ENCODE measurements around the gene NFE2L3. TPM values are rescaled to one million over a fixed set of nuclear protein-coding genes. Genes with fewer than 3 reads are reported as not detected.

NFE2L3 gene
- total RNA-seq, 4 donors from 2014 or later = 14.1 to 36.3 (median 19.7) TPM

DNA sequence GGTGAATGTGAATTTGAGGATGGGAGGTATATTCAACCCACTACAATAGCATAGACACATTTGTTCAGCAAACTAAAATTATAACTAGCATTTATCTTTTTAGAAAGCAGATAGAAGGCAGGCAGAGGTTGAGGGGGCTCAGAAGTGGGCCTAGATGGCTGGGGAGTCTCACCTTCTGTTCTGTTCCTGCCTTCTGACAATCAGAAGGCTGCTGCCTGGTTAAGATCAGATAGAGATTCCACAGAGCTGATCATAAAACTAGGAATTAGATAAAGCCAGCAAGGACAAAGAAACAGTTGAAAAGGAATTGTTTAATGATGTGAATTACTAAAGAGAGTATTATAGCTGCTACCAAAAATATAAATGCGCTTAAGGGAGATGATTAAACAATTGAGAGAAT lies 11.6 kb upstream of the NFE2L3 start:
- 98% methylated on average over 1 of the region's 1 CpG for WGBS
- TF ChIP-seq POLR2AphosphoS5 (IDR thresholded peaks at IDR 0.05) (no peak), EP300 (IDR thresholded peaks at IDR 0.05) (no peak), POLR2A (IDR thresholded peaks at IDR 0.05) (no peak)
- TF ChIP-seq, protein P1, sequence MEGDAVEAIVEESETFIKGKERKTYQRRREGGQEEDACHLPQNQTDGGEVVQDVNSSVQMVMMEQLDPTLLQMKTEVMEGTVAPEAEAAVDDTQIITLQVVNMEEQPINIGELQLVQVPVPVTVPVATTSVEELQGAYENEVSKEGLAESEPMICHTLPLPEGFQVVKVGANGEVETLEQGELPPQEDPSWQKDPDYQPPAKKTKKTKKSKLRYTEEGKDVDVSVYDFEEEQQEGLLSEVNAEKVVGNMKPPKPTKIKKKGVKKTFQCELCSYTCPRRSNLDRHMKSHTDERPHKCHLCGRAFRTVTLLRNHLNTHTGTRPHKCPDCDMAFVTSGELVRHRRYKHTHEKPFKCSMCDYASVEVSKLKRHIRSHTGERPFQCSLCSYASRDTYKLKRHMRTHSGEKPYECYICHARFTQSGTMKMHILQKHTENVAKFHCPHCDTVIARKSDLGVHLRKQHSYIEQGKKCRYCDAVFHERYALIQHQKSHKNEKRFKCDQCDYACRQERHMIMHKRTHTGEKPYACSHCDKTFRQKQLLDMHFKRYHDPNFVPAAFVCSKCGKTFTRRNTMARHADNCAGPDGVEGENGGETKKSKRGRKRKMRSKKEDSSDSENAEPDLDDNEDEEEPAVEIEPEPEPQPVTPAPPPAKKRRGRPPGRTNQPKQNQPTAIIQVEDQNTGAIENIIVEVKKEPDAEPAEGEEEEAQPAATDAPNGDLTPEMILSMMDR (IDR thresholded peaks at IDR 0.05) = no peak
- Histone ChIP-seq H3K9me3 (no peaks in the 10 kb centered on the region), H3K27ac (no peak overlapping the region), H3K36me3 (no peaks in the 10 kb centered on the region), H3K27me3 (no peaks in the 10 kb centered on the region), H3K4me1 (peaks cover 4% of the 10 kb centered on the region), H3K4me3 (no peak overlapping the region)
- peak in 1 of 2 donors; percentile 12 for DNase-seq (ENCODE audit: low spot score in 2 of 2)

- DNase-seq (ENCODE audit: low spot score in 2 of 2) = no peak
- 84% methylated on average over 2 of the region's 2 CpGs for WGBS
- Histone ChIP-seq H3K4me3 (no peak overlapping the region), H3K27ac (no peak overlapping the region), H3K36me3 (no peaks in the 10 kb centered on the region), H3K27me3 (no peaks in the 10 kb centered on the region), H3K9me3 (no peaks in the 10 kb centered on the region), H3K4me1 (peaks cover 4% of the 10 kb centered on the region)
- TF ChIP-seq POLR2AphosphoS5 (IDR thresholded peaks at IDR 0.05) (no peak), EP300 (IDR thresholded peaks at IDR 0.05) (no peak)
These were observed 10.9 kb upstream of the NFE2L3 start for GRCh38 chr7:26141077-26141476.

GRCh38 chr7:26143298-26144048 lies 8.5 kb upstream of the NFE2L3 start:
- H3K4me3 ChIP-seq = no peak overlapping the region
- no peaks in the 10 kb centered on the region for H3K27me3 ChIP-seq
- WGBS = 38% methylated on average over 5 of the region's 5 CpGs
- no peaks in the 10 kb centered on the region for H3K36me3 ChIP-seq
- TF ChIP-seq, protein P1 (IDR thresholded peaks at IDR 0.05) = no peak
- TF ChIP-seq POLR2A (IDR thresholded peaks at IDR 0.05) (no peak), EP300 (IDR thresholded peaks at IDR 0.05) (no peak), POLR2AphosphoS5 (IDR thresholded peaks at IDR 0.05) (no peak)
- no peak overlapping the region for H3K27ac ChIP-seq
- peak in 1 of 2 donors; percentile 31 for DNase-seq (ENCODE audit: low spot score in 2 of 2)
- H3K4me1 ChIP-seq = peaks cover 4% of the 10 kb centered on the region
- no peaks in the 10 kb centered on the region for H3K9me3 ChIP-seq

- H3K36me3 ChIP-seq = no peaks in the 10 kb centered on the region
- no peaks in the 10 kb centered on the region for H3K27me3 ChIP-seq
- no peak overlapping the region for H3K4me3 ChIP-seq
- H3K4me1 ChIP-seq = peaks cover 4% of the 10 kb centered on the region
- WGBS = 78% methylated on average over 13 of the region's 13 CpGs
- no peaks in the 10 kb centered on the region for H3K9me3 ChIP-seq
- DNase-seq (ENCODE audit: low spot score in 2 of 2) = peak in 1 of 2 donors; percentile 62
- TF ChIP-seq EP300 (IDR thresholded peaks at IDR 0.05) = no peak
- no peak for TF ChIP-seq POLR2A (IDR thresholded peaks at IDR 0.05)
- TF ChIP-seq POLR2AphosphoS5 (IDR thresholded peaks at IDR 0.05) = no peak
- TF ChIP-seq, protein P1 (IDR thresholded peaks at IDR 0.05) = no peak
- H3K27ac ChIP-seq = no peak overlapping the region
These were observed 7.6 kb upstream of the NFE2L3 start for GRCh38 chr7:26144184-26145080.

DNA sequence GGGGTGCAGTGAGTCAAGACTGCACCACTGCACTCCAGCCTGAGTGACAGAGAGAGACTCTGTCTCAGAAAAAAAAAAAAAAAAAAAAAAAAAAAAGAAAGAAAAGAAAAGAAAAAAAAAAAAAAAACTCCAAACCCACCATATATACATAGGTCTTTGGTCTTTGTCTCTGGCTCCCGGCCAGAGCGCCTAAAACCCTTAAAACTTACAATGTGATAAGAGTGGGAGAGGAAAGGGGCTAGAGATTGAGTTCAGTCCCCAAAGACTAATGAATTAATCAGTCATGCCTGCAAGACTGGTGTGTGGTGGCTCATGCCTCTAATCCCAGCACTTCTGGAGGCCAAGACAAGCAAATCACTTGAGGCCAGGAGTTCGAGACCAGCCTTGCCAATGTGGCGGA lies 6.8 kb upstream of the NFE2L3 start:
- Histone ChIP-seq H3K36me3 (no peaks in the 10 kb centered on the region), H3K4me3 (no peak overlapping the region), H3K9me3 (no peaks in the 10 kb centered on the region), H3K27me3 (no peaks in the 10 kb centered on the region), H3K4me1 (peaks cover 4% of the 10 kb centered on the region), H3K27ac (no peak overlapping the region)
- peak in 1 of 2 donors; percentile 31 for DNase-seq (ENCODE audit: low spot score in 2 of 2)
- WGBS = 93% methylated on average over 4 of the region's 4 CpGs
- TF ChIP-seq POLR2AphosphoS5 (IDR thresholded peaks at IDR 0.05) = no peak
- no peak for TF ChIP-seq POLR2A (IDR thresholded peaks at IDR 0.05)
- TF ChIP-seq EP300 (IDR thresholded peaks at IDR 0.05) = no peak
- TF ChIP-seq, protein P1 (IDR thresholded peaks at IDR 0.05) = no peak

Data from suprapubic skin (tissue), 4 donors.